ENCODE results near the gene PARP14. TPM values are rescaled to one million over a fixed set of nuclear protein-coding genes. Genes with fewer than 3 reads are reported as not detected.

The PARP14 gene
- total and polyA plus RNA-seq, 11 donors: 5.0 to 104 (median 12.5) TPM

DNA sequence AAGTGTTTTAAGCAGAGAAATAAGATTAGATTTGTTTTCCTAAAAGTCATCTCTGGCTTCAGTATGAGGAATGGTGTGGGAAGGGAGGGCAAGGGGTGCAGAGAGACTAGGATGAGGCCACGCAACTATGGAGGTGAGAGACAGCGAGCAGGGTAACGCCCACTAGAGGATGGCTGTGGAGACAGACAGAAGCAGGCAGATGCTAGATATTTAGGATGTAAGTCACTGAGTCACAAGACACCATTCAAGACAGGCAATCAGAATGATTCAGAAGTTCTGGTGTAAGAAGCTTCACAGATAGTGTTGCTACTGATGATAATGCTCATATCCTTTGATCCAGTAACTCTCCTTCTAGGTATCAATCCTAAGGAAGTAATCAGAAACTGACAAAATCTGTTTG lies 93.9 kb downstream of the PARP14 start:
- no peak for ATAC-seq
- no peaks in the 10 kb centered on the region for H3K9me3 ChIP-seq
- peaks cover 0 to 19% (median 4%) of the 10 kb centered on the region in 9 donors for H3K36me3 ChIP-seq
- H3K4me3 ChIP-seq: no peak overlapping the region
- 95 to 98% (median 96%) methylated on average over 3 of the region's 3 CpGs for WGBS, 4 donors
- intact Hi-C loops (cut with DNase I): no loop called here
- H3K27me3 ChIP-seq: no peaks in the 10 kb centered on the region
- no peak for DNase-seq
- peaks cover 0 to 23% (median 0%) of the 10 kb centered on the region in 12 donors for H3K4me1 ChIP-seq
- TF ChIP-seq POLR2A (IDR thresholded peaks at IDR 0.05): no peak
- peak overlapping the region in 1 of 12 donors; percentile 59 for H3K27ac ChIP-seq

- peaks cover 0 to 7% (median 0%) of the 10 kb centered on the region in 12 donors for H3K4me1 ChIP-seq
- peaks cover 0 to 13% (median 0%) of the 10 kb centered on the region in 9 donors for H3K36me3 ChIP-seq
- H3K27me3 ChIP-seq: no peaks in the 10 kb centered on the region
- H3K4me3 ChIP-seq: no peak overlapping the region
- H3K27ac ChIP-seq: no peak overlapping the region
- ATAC-seq: no peak
- DNase-seq: no peak
- no peaks in the 10 kb centered on the region for H3K9me3 ChIP-seq
- intact Hi-C loops (cut with DNase I): no loop called here
- 45 to 58% (median 55%) methylated on average over 5 of the region's 5 CpGs for WGBS, 4 donors
- TF ChIP-seq, protein P1, sequence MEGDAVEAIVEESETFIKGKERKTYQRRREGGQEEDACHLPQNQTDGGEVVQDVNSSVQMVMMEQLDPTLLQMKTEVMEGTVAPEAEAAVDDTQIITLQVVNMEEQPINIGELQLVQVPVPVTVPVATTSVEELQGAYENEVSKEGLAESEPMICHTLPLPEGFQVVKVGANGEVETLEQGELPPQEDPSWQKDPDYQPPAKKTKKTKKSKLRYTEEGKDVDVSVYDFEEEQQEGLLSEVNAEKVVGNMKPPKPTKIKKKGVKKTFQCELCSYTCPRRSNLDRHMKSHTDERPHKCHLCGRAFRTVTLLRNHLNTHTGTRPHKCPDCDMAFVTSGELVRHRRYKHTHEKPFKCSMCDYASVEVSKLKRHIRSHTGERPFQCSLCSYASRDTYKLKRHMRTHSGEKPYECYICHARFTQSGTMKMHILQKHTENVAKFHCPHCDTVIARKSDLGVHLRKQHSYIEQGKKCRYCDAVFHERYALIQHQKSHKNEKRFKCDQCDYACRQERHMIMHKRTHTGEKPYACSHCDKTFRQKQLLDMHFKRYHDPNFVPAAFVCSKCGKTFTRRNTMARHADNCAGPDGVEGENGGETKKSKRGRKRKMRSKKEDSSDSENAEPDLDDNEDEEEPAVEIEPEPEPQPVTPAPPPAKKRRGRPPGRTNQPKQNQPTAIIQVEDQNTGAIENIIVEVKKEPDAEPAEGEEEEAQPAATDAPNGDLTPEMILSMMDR (IDR thresholded peaks at IDR 0.05): no peak
- no peak for TF ChIP-seq POLR2A (IDR thresholded peaks at IDR 0.05)
These were observed 96.2 kb downstream of the PARP14 start for GRCh38 chr3:122776675-122777468.

DNA sequence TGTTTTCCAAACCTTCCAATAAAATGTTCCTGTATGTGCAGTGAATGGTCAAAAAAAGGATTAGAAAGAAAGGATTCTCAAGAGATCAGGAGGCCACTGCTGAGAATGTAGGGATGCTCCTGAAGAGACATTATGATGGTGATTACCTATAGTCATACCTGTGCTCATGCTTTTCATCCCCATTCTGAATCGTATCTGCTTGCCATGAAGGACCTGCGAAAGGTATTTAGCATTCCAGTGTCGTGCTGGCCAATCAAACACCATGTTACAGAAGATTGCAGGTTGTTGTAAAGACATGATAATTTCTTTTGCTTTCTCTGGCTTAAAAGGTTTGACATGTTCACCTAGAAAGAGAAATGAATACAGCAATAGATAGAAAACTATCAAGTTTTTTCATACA lies 96.9 kb downstream of the PARP14 start:
- WGBS, 4 donors: 78 to 82% (median 81%) methylated on average over 3 of the region's 3 CpGs
- no peak overlapping the region for H3K4me3 ChIP-seq
- no peak overlapping the region for H3K27ac ChIP-seq
- intact Hi-C loops (cut with DNase I): no loop called here
- ATAC-seq (no peak), DNase-seq (no peak)
- peaks cover 0 to 13% (median 0%) of the 10 kb centered on the region in 9 donors for H3K36me3 ChIP-seq
- H3K4me1 ChIP-seq: peaks cover 0 to 6% (median 0%) of the 10 kb centered on the region in 12 donors
- H3K9me3 ChIP-seq: no peaks in the 10 kb centered on the region
- H3K27me3 ChIP-seq: no peaks in the 10 kb centered on the region
- TF ChIP-seq, protein P1 (IDR thresholded peaks at IDR 0.05): no peak
- TF ChIP-seq POLR2A (IDR thresholded peaks at IDR 0.05): no peak

Other genes starting within 250 kb of the PARP14 start
- 100 to 1,000 TPM in 3 of 9 donors, 10 to 100 TPM in 6; 34.1 to 127 (median 72.6) TPM for gene KPNA1, start 165.9 kb upstream of the PARP14 start, total RNA-seq
- gene KPNA1, start 165.9 kb upstream of the PARP14 start, polyA plus RNA-seq: 10 to 100 TPM; 13.5 to 28.1 TPM
- 10 to 100 TPM in 8 of 9 donors, 1 to 10 TPM in 1; 8.5 to 73.0 (median 15.1) TPM for gene PARP9, start 116.5 kb upstream of the PARP14 start, total RNA-seq
- 1 to 10 TPM; 8.2 to 8.8 TPM for gene PARP9, start 116.5 kb upstream of the PARP14 start, polyA plus RNA-seq
- gene DTX3L, start 116.5 kb upstream of the PARP14 start, total RNA-seq: 10 to 100 TPM; 10.2 to 78.2 (median 13.4) TPM
- 1 to 10 TPM; 4.8 to 5.7 TPM for gene DTX3L, start 116.5 kb upstream of the PARP14 start, polyA plus RNA-seq
- 1 to 10 TPM in 3 of 9 donors, under 1 TPM in 6; 0.23 to 2.9 (median 0.67) TPM for gene PARP15, start 103.2 kb upstream of the PARP14 start, total RNA-seq
- 1 to 10 TPM in 1 of 2 donors, under 1 TPM in 1; 0.21 to 1.1 TPM for gene PARP15, start 103.2 kb upstream of the PARP14 start, polyA plus RNA-seq
- gene HSPBAP1, start 113.0 kb downstream of the PARP14 start, total RNA-seq: 1 to 10 TPM; 2.6 to 6.0 (median 3.7) TPM
- 1 to 10 TPM; 3.7 to 6.4 TPM for gene HSPBAP1, start 113.0 kb downstream of the PARP14 start, polyA plus RNA-seq
- gene SLC49A4, start 114.2 kb downstream of the PARP14 start, total RNA-seq: 10 to 100 TPM; 13.2 to 25.4 (median 15.5) TPM
- gene SLC49A4, start 114.2 kb downstream of the PARP14 start, polyA plus RNA-seq: 1 to 10 TPM; 5.6 to 8.2 TPM